Measurements from ENCODE around the gene C19orf25. TPM values are rescaled to one million over a fixed set of nuclear protein-coding genes. Genes with fewer than 3 reads are reported as not detected.

C19orf25 gene
- total RNA-seq, 1 experiment from 2014 or later: 35.0 TPM

- Histone ChIP-seq H3K27ac (ENCODE audit: low read depth, low read length, poor library complexity, severe bottlenecking) (no peak overlapping the region), H3K27me3 (replicated peaks; ENCODE audit: insufficient read depth, low read depth, low read length, poor library complexity) (no peaks in the 10 kb centered on the region), H3K36me3 (ENCODE audit: insufficient read depth, low read length, poor library complexity, severe bottlenecking) (peaks cover 98% of the 10 kb centered on the region), H3K9me3 (ENCODE audit: low read depth, low read length, poor library complexity, severe bottlenecking) (no peaks in the 10 kb centered on the region), H3K4me1 (ENCODE audit: insufficient read depth, low read length, poor library complexity, severe bottlenecking) (no peaks in the 10 kb centered on the region), H3K4me3 (ENCODE audit: low read depth, low read length, poor library complexity, severe bottlenecking) (no peak overlapping the region)
- CTCF ChIA-PET: no interaction called here
- intact Hi-C loops (cut with micrococcal nuclease; ENCODE audit: unreplicated experiment): no loop called here
- BruUV-seq (replicated peaks): no TSS peak
- POLR2A ChIA-PET (ENCODE audit: low non-redundant PET): no interaction called here
- no peak for DNase-seq (ENCODE audit: low spot score)
- TF ChIP-seq EZH2 (IDR thresholded peaks at IDR 0.05; ENCODE audit: borderline replicate concordance, low read depth, low read length, poor library complexity, severe bottlenecking): no peak
- no peak for TF ChIP-seq CTCF (conservative IDR thresholded peaks at IDR 0.05; ENCODE audit: low read depth, low read length)
Measured at GRCh38 chr19:1425102-1425837, 53.7 kb downstream of the C19orf25 start.

GRCh38 chr19:1424192-1424955 lies 54.6 kb downstream of the C19orf25 start:
- no TSS peak for BruUV-seq (replicated peaks)

More at GRCh38 chr19:1424192-1424955, 54.6 kb downstream of the C19orf25 start:
- intact Hi-C loops (cut with micrococcal nuclease; ENCODE audit: unreplicated experiment): no loop called here
- DNase-seq (ENCODE audit: low spot score): no peak
- H3K4me3 ChIP-seq (ENCODE audit: low read depth, low read length, poor library complexity, severe bottlenecking): no peak overlapping the region
- TF ChIP-seq EZH2 (IDR thresholded peaks at IDR 0.05; ENCODE audit: borderline replicate concordance, low read depth, low read length, poor library complexity, severe bottlenecking): no peak
- no peak for TF ChIP-seq CTCF (conservative IDR thresholded peaks at IDR 0.05; ENCODE audit: low read depth, low read length)
- no peaks in the 10 kb centered on the region for H3K27me3 ChIP-seq (replicated peaks; ENCODE audit: insufficient read depth, low read depth, low read length, poor library complexity)
- ChIA-PET POLR2A (ENCODE audit: low non-redundant PET) (no interaction called here), CTCF (no interaction called here)
- no peaks in the 10 kb centered on the region for H3K4me1 ChIP-seq (ENCODE audit: insufficient read depth, low read length, poor library complexity, severe bottlenecking)
- H3K9me3 ChIP-seq (ENCODE audit: low read depth, low read length, poor library complexity, severe bottlenecking): no peaks in the 10 kb centered on the region
- no peak overlapping the region for H3K27ac ChIP-seq (ENCODE audit: low read depth, low read length, poor library complexity, severe bottlenecking)
- H3K36me3 ChIP-seq (ENCODE audit: insufficient read depth, low read length, poor library complexity, severe bottlenecking): peaks cover 96% of the 10 kb centered on the region
